Epidermal melanocyte (primary cell): Measurements from ENCODE around the gene GCK.
"Not testable (repeated sequence)": the region's sequence is repeated elsewhere in the genome, so short reads cannot be mapped to it uniquely, and the experiment has no call there.

ENCODE experiments used
- DNase-seq: peaks from one replicate; pipeline ENCODE4 v3.0.0; 2011; ENCODE audit warnings: low spot score; ENCODE audit not compliant: insufficient read length

GCK gene

GRCh38 chr7:44142028-44142427, 47.2 kb downstream of the GCK start:
- DNase-seq, result no peak

GRCh38 chr7:44141221-44141850, 47.9 kb downstream of the GCK start, which contains the start of gene MYL7:
Gene MYL7 (minus strand): TSS chr7:44141332. CDS start chr7:44141305, 27 bp downstream.
- DNase-seq, result no peak

GRCh38 chr7:44140341-44140740, 48.9 kb downstream of the GCK start:
- DNase-seq, result no peak

GRCh38 chr7:44139311-44140010, 49.8 kb downstream of the GCK start:
- DNase-seq, result no peak

- no peak for DNase-seq
These were observed 50.5 kb downstream of the GCK start for GRCh38 chr7:44138698-44139097.

GRCh38 chr7:44136731-44137130, 52.5 kb downstream of the GCK start:
- DNase-seq, result no peak

GRCh38 chr7:44134943-44135628, 54.2 kb downstream of the GCK start:
- no peak for DNase-seq

GRCh38 chr7:44133295-44133694, 55.9 kb downstream of the GCK start:
- DNase-seq, result no peak

GRCh38 chr7:44132039-44132438, 57.2 kb downstream of the GCK start:
- DNase-seq, result no peak

GRCh38 chr7:44131173-44132029, 57.8 kb downstream of the GCK start:
- no peak for DNase-seq

GRCh38 chr7:44128721-44129582, 60.3 kb downstream of the GCK start:
- no peak for DNase-seq

- no peak for DNase-seq
These were observed 62.1 kb downstream of the GCK start for GRCh38 chr7:44127161-44127560.

- not testable (repeated sequence) for DNase-seq
These were observed 62.7 kb downstream of the GCK start for GRCh38 chr7:44126574-44126973.

GRCh38 chr7:44124822-44125202, 64.4 kb downstream of the GCK start:
- no peak for DNase-seq

GRCh38 chr7:44123190-44124003, 65.8 kb downstream of the GCK start, which contains the start of gene POLD2:
Gene POLD2 (minus strand): TSS chr7:44123548. CDS start chr7:44122053, 1,495 bp downstream.
- peak; percentile 99 for DNase-seq

- no peak for DNase-seq
These were observed 66.7 kb downstream of the GCK start for GRCh38 chr7:44122529-44122928.

- no peak for DNase-seq
These were observed 67.3 kb downstream of the GCK start for GRCh38 chr7:44121761-44122420.

GRCh38 chr7:44120395-44120794, 68.8 kb downstream of the GCK start:
- DNase-seq, result no peak

- no peak for DNase-seq
These were observed 69.3 kb downstream of the GCK start for GRCh38 chr7:44119829-44120380.
